ENCODE results near the gene DIP2C.

The DIP2C gene

DNA sequence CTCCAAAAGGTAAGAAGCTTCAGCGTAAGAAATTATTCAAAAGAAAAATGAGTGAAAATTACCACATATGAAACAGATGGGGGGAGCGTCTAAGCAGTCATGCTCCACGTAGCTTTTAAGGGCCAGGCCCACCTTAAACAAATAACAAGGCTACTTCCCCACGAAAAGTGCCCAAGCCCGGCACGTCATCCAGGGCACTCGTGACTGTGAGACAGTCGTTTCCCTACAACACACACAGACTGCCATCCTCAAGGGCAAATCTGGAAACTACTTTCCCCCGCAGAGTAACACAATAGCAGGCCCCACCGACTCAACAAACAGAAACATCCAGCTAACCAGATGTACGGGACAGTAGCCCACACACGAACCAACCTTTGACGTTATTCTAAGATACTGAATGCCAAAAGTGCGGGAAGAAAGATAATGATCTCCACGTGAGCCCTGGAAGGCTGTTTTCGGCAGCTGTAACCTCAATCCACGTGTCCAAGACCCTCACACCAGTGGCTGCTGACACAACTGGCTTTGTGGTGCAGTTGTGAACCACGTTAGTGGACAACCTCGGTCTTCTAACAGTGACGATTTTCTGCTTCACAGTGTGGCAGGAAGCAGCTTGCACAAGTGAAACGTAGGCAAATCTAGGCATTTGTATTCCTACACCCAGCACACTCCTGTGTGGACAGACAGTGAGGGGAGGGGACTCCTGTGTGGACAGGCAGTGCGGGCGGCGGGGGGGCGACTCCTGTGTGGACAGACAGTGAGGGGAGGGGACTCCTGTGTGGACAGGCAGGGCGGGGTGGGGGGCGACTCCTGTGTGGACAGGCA lies 302.5 kb downstream of the DIP2C start:
- DNase-seq: peak; percentile 25 to 49 (median 46)

DNA sequence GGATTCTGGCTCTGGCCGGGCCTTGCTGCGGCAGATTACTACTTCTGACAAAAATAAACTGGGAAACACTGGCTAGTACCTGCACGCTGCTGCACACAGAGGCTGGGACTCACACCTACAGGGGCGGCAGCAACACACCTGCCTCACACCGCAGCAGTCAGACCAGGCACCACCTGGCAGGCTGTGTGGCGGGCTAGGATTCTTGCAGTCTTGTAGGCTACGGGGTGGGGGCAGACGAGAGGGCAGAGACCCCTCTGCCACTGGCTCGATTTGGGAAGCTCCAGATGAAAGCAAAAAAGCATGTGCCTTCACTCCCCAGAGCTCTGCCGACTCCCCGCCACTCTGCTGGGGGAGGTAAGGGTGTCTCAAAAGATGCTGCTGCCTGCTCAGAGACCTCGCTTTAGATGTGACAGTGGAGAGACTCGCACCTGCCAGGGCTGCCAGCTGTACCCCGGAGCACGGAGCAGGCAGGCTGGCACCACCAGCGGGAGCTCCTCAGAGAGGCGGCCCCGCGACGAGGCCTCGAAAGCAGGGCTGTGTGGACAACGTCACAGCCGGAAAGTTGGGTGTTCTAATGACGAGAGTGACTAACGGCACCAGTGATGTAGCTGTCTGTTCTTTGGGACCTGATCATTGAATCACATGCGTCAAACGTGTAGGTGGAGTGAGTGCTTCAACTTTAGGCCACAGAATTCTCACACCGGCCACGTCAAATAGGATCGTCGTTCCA lies 303.7 kb downstream of the DIP2C start:
- no peak for DNase-seq

DNA sequence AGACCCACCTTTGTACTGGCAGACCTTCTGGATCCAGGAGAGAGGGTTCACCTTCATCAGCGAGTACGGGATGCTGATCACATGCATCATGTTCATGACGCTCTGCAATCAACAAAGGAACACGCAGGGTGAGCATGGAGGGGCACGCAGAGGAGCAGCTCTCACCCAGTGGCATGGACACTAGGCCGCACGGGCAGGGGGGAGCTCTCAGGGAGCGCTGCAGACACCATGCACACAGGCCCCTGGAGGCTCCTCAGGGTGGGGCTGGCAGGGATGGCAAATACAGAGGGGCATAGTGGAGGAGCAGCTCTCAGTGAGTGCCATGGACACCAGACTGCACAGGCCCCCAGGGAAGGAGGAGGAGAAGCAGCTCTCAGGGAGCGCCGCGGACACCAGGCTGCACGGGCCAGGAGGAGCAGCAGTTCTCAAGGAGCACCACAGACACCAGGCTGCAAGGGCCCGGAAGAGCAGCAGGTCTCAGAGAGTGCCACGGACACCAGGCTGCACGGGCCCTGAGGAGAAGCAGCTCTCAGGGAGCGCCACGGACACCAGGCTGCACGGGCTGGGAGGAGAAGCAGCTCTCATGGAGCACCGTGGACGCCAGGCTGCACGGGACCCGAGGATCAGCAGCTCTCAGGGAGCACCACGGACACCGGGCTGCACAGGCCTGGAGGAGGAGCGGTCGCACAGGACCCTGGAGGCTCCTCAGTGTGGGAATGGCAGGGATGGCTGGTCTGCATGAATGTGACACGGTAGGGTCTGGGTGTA lies 304.7 kb downstream of the DIP2C start:
- no peak for DNase-seq

DNA sequence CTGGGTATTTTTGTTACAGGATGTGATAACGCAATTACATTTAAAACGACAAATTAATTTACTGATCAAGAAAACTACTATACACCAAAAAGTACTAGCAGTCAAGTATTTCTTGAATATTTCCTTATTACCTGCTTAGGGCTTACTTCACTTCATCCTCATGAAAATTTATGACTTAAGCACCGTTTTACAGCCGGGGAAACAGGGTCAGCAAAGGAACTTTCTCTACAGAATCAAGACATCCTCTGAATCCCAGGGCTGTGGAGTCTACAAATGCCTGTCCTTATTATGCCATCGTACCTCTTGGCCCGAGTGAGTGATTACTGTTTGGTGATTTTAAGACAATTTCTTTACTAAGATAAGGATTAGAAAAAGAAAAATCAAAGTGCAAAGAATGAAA lies 305.9 kb downstream of the DIP2C start:
- DNase-seq: no peak

DNA sequence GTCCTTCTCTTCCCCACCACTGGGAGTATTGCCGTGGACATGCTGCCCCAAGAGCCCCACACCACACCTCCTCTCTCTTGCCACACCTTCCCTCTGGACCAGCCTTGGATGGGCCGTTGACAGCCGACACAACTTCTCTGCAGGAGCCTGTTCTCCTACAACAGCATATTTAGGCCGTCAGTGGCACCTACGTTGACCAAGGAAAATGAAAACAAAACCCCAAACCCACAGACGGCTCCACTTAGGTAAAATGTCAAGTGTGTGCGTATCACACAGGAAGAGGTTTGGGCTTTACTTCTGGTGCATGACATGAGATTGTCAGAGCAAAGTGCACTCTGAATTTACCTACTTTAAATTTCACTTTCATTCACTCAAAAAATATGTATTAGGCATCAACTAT lies 307.7 kb downstream of the DIP2C start:
- no peak for DNase-seq

DNA sequence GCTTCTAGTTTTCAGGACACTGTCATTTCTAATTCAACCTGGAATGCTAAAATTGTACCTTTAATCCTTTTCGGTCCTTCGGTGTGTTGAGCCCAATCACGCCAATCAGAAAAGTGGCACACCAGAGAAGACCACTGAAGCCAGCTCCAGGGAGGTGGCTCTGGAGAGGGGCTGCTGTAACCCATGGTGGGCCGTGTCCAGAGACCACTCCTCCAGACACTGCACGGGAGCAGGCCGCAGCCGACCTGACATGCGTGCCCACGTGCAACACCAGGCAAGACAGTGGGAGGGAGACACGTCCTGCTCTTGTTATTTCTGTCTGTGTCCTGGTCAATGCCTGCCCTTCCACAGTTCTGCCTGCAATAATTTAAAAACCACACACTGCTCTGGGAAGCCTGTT lies 308.1 kb downstream of the DIP2C start:
- no peak for DNase-seq

DNA sequence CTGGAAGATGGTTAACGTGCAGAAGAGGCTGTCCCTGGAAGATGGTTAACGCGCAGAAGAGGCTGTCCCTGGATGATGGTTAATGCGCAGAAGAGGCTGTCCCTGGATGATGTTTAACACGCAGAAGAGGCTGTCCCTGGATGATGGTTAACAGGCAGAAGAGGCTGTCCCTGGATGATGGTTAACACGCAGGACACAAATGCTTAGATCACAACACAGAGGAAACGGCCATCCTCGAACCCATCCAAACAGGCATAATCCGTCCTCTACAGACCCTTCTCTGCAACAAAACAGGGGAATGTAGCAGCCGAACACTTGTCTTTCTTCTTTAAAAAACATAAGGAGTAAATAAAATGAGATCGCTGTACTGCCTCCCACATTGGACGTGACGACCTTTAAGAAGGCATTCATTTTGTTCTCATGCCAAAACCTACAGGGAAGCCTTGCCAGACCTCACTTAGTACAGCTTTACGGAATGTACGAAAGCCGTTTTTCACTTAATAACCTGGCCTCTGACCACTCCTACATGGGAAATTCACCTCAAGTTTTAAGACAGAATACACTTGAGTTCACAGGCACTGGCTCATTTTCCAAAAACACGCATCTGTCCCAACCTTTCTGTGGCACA lies 309.0 kb downstream of the DIP2C start:
- no peak for DNase-seq

DNA sequence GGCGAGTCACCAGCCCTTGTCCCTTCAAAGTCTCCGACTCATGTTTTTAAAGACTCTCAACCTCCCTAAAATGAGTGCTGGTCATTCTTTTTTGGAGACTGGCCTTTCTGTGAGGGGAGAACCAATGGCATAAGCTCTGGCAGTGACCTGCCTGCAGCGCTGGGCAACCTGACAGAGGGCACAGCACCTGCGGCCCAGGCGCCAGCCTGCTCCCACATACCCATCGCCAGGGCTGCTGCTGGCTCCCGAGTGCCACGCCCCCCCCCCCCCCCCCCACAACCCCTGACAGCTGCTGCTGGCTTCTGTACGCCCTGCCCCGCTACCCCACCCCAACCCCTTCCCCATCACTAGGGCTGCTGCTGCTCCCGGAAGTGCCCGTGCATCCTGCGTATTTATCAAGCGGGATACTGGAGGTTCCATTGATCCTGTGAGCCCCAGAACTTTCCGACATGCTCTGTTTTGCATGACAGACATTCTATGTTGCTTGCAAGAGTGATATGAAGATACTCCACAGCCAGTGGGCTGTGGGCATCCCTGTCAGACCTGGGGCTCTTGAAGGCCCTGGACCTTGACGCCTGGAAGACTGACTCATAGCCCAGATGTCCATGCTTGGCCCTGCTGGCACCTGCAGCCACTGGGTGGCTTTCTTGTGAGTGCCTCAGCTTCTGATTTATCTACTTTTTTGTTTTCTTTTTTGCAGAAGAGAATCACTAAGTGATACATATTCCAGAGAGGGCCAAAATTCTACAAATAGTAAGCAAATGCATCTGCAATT lies 310.4 kb downstream of the DIP2C start:
- DNase-seq: no peak

DNA sequence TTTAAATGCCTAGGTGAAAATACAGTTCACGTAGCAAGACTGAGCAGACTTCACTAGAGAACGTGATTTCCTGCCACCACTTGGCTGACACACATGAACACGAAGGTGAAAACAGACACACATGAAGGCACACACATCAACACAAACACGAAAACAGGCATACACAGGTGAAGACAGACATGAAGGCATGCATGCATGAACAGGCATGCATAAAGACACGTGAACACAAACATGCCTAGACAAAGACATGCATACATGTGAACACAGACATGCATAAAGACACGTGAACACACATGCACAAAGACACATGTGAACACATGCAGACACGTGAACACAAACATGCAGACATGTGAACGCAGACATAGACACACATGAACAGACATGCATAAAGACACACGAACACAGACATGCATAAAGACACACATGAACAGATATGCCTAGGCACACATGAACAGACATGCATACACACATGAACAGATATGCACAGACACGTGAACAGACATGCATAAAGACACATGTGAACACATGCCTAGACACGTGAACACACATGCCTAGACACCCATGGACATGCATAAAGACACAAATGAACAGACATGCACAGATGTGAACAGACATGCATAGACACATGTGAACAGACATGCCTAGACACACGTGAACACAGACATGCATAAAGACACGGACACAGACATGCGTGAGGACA lies 311.1 kb downstream of the DIP2C start:
- DNase-seq: no peak

DNA sequence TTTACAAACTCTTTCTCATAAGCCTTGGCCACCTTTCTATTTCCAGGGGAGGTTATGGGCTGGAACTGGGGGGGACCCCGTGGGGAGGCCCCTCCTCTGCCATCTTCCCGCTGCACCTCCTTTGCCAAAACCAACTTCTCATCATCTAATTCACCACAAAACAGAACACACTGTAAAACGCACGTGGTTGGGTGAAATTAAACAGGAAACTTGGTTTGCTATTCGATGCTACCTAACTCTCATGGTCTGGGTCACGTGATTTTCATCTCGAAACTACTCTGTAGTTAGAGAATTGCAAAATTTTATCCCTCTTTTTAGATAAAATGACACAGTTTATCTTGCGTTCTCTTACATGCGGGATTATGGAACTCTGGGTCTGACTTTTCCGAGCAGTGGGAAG lies 312.2 kb downstream of the DIP2C start:
- no peak for DNase-seq

DNA sequence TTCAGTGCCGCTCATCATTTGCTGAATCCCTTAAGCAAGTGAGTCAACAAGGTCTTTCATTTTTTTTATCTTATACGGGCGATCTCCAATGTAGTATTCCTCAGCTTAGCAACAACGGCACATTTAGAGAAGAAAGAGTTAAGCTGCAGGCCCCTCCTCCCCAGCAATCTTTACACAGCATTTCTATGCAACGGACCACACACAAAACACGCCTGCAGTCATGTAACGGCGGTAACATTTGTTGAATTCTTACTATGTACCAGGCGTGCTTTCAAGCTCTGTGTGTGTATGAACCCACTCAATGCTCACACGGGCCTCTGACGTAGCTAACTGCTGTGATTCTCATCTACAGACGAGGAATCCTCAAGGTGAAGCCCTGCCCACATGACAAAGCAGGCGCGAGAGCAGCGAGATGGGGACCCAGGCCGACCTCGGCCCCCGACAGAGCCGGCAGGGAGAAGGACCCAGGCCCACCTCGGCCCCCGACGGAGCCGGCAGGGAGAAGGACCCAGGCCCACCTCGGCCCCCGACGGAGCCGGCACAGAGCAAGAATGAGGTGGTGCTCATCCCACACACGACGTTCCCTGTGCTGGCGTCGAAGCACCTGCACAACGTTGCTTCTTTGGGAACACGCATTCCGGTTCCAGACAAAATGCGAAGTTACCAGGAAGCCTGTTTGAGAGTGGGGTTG lies 313.5 kb downstream of the DIP2C start:
- DNase-seq: no peak

DNA sequence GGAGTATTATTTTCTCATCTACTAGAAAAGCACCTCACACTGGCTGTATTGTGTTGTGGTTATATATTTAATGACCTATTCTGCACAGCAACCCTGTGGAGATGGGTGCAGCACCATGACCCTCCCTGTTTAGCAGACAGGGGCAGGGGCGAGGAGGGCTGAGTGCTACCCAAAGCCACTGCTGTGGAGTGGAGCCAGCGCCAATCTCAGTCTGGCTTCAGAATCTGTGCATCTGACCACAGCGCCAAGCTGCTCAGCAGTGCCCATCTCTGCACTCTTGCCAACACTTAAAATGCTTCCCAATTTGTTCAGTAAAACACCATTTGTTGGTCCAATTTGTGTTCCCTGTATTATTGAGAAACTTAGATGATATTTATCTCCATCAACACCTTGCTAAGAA lies 315.1 kb downstream of the DIP2C start:
- DNase-seq: no peak

DNA sequence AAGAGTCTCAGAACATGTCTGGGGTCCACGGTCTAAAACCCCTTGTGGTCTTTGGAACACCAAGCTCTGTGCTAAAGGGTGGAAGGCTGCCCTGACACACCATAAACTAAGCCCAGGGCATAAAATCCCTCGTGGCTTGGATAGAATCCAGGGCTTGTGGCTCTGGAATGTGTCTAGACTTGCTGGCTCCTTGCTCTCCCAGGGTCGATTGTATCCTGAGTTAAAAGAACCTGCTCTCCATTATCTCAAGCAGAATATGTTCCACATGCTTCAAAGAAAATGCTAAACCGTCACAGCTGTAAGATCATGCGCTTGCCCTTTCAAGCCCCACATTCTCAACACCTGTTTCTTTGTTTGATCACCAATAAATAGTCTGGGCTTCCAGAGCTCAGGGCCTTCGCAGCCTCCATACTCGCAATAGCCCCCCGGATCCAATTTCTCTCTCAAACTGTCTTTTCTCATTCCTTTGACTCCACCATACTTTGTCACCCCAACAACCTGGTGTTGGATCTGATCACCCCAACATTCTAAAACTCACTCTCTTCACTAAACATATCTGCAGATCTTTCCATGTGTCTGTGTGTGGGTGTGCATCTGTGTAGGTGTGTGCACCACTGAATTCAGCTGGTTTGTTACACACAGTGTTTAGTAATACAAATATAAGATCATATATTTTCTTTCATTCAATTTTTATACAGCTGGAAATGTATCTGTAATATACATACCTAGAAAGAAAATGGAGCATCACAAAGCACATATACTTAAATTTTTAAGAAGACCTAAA lies 315.8 kb downstream of the DIP2C start:
- DNase-seq: no peak

DNA sequence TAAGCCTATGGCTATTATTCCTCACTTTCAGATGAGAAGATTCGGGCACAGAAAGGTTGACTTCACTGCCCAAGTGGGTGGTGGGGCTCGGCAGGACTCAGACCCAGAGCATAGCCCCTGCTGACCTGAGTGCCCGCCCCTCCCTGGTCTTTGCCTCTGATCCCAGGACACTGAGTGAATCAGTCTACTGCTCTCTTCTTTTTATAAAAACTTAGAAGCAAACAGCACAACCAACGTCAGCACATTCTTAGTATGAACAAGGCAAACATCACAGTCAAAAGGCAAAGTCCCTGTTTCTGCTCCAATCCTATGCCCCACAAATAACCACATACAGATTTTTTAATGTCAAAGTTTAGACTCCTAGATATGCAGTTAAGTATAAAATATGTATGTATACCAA lies 316.5 kb downstream of the DIP2C start:
- no peak for DNase-seq

DNA sequence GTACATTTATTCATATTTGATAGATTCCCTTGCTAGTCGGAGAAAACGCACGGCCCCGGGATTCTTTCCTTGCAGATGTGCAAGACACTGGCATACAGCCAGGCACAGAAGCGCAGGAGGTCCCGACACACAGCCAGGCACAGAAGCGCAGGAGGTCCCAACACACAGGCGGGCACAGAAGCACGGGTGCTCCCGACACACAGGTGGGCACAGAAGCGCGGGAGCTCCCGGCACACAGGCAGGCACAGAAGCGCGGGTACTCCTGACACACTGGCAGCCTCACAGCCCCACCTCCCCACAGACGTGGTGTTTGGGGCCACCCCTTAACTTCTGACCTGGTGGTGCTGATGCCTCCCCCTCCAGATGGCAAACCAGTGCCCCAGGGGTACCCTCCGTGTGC lies 316.9 kb downstream of the DIP2C start:
- DNase-seq: no peak

DNA sequence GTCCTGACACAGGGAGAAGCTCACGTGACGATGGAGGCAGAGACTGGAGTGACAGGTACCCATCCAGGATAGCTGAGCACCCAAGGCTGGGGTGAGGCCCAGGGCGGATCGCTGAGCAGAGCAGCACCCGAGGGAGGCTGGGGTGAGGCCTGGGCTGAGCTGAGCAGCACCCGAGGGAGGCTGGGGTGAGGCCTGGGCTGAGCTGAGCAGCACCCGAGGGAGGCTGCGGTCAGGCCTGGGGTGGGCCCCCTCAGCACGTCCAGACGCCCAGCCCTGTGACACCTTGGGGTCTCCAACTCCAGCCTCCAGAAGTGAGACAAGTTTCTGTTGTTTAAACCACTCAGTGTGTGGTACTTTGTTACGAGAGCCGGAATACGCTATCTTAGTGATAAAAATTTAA lies 318.0 kb downstream of the DIP2C start:
- DNase-seq: no peak

DNA sequence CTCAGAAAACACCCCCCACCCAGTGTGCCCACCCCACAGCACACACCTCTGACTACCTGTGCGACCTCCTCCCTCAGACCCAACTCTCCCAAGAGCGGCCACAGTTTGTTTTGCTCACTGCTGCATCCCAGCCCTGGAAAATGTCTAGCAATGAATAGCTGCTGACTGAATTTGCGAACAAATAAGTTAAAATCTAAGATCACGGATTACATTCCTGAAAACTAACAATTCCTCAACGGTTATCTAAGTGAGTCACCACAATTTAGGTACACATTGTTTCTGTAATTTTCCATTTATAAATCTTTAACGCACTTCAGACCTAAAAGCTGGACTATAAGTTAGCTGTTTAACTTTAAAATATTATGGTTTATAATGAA lies 319.0 kb downstream of the DIP2C start:
- no peak for DNase-seq

DNA sequence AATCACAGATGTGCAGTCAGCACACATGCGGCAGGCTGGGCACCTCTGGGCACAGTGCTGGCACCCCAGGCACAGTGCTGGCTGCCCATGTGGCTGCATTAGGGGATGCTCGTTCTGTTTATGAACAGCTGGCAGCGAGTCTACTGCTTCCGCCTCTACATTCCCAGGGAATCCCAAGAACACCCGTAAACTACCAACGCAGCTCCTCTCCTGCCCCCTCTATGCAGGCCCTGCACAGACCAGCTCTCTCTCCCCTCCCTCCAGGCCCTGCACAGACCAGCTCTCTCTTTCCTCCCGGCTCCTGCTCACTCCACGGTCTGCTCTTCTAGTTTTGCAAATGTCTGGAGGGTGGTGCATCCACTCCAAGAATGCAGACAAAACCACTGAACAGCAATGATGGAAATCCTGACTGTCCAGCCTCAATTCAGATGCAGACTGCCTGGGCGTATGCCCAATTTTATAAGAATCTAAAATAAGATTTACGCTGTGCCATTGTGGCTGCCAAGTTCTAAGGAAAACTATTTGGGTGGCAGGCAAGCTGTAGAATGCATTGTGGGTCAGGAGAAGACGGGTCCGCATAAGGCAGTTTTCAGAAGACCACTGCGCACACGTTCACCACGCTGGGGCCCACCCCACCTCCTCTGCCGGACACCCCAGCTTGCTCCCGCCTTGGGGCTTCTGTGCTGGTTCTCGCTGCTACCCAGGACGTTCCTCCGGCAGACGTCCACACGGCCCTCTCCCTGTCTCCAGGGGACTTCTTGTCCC lies 319.6 kb downstream of the DIP2C start:
- DNase-seq: no peak

DNA sequence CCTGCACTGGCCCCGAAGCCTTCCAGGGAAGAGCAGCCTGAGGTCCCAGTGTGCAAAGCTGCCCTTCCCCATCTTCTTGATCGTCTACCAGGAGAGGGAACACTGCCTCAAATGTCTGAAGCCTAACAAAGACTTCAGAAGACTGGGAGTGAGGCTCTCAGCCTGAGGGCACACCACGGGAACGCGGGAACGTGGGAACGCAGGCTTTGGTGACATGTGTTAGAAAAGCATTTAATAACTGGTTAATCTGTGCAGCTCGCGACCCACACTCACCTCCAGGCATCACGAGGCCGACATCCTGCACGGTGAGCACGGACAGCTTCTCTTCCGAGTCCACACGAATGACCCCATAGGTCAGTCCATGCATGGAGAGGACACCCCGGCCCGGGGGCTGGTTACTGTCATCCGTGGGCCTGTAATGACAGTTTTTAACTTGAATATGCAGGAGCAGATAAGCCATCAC lies 320.2 kb downstream of the DIP2C start:
- no peak for DNase-seq

All from suppressor macrophage (primary cell).